K562 (cell line): ENCODE results near the gene MTF1. TPM values are rescaled to one million over a fixed set of nuclear protein-coding genes. Genes with fewer than 3 reads are reported as not detected.

ENCODE experiments used
- ARHGAP35 ChIP-seq: fragments of 450-650 bp; IDR thresholded peaks from 2 replicates; pipeline ENCODE4 v1.6.1; 2018; ENCODE audit not compliant: partially characterized antibody
- C11orf30 ChIP-seq: fragments of 450-650 bp; IDR thresholded peaks from 2 replicates; pipeline ENCODE4 v1.6.1; 2016; ENCODE audit warnings: low read depth, mild to moderate bottlenecking
- CC2D1A ChIP-seq: fragments of 450-650 bp; IDR thresholded peaks from 2 replicates; pipeline ENCODE4 v1.6.1; 2017; ENCODE audit warnings: mild to moderate bottlenecking
- GMEB1 ChIP-seq: fragments of 250-450 bp; sonication (Bioruptor Pico); IDR thresholded peaks from 2 replicates; pipeline ENCODE4 v1.4.0; 2020; ENCODE audit warnings: mild to moderate bottlenecking
- HDAC6 ChIP-seq: IDR thresholded peaks from 2 replicates; pipeline ENCODE4 v1.6.1; 2012; ENCODE audit warnings: low read depth, mild to moderate bottlenecking, control low read depth, inconsistent platforms, low read length, moderate library complexity
- JUN ChIP-seq, 2 experiments: sonication (generic) in 1 of 2; formaldehyde crosslinking in 1 of 2; IDR thresholded peaks; 2 replicates each; pipeline versions ENCODE4 v1.6.1 to v1.8.0; 2012 to 2022; ENCODE audit warnings: borderline replicate concordance in 2 of 2, mild to moderate bottlenecking in 2 of 2, improper control_type of control experiment in 1 of 2, low read depth in 1 of 2, low read length in 1 of 2, missing genetic modification reagents in 1 of 2
- KLF13 ChIP-seq: fragments of 450-650 bp; IDR thresholded peaks from 2 replicates; pipeline ENCODE4 v1.6.1; 2016; ENCODE audit warnings: missing genetic modification characterization, low read depth, mild to moderate bottlenecking, missing compliant biosample characterization, moderate library complexity, borderline replicate concordance
- RFX5 ChIP-seq: IDR thresholded peaks from 2 replicates; pipeline ENCODE4 v1.6.1; 2011; ENCODE audit warnings: low read depth, mild to moderate bottlenecking, improper control_type of control experiment, low read length
- SMAD3 ChIP-seq: fragments of 450-650 bp; formaldehyde crosslinking; conservative IDR thresholded peaks from 2 replicates; pipeline ENCODE4 v1.4.0; 2020; ENCODE audit warnings: mild to moderate bottlenecking
- SPI1 ChIP-seq: IDR thresholded peaks from 2 replicates; pipeline ENCODE4 v1.6.1; 2011; ENCODE audit warnings: low read depth, low read length, control low read depth, borderline replicate concordance
- ZNF146 ChIP-seq: IDR thresholded peaks from one replicate; pipeline ENCODE4 v1.6.1; 2018; ENCODE audit warnings: missing compliant biosample characterization; ENCODE audit not compliant: unreplicated experiment
- ZNF175 ChIP-seq: fragments of 200-800 bp; sonication (Bioruptor generic); IDR thresholded peaks from 2 replicates; pipeline ENCODE4 v1.6.1; 2016; ENCODE audit warnings: low read depth, mild to moderate bottlenecking, missing genetic modification characterization, missing compliant biosample characterization
- ZNF449 ChIP-seq: fragments of 250-450 bp; sonication (Bioruptor Pico); IDR thresholded peaks from 2 replicates; pipeline ENCODE4 v1.8.0; 2022; ENCODE audit warnings: moderate library complexity, mild to moderate bottlenecking, inconsistent platforms
- ZNF518B ChIP-seq: fragments of 250-450 bp; sonication (Bioruptor Pico); IDR thresholded peaks from 2 replicates; pipeline ENCODE4 v1.5.0; 2021; ENCODE audit warnings: mild to moderate bottlenecking, moderate library complexity
- ZNF764 ChIP-seq: fragments of 250-450 bp; sonication (Bioruptor Pico); IDR thresholded peaks from 2 replicates; pipeline ENCODE4 v1.4.0; 2020; ENCODE audit warnings: low read depth, mild to moderate bottlenecking, moderate library complexity
- polyA plus RNA-seq, 8 experiments: library from polyadenylated mRNA; depleted of rRNA in 4 of 8; stranded (reverse) in 5 of 8; unstranded in 3 of 8; fragments of >200 nt; fragmentation: Nextera tagmentation in 2 of 8; fragmentation: Illumina TruSeq in 1 of 8; extraction: Ambion mirVana in 2 of 8; extraction: Trizol in 1 of 8; gene quantifications; 2 replicates each; pipeline versions ENCODE4 v1.2.1 to v1.2.3, GENCODE V29; 2011 to 2014; ENCODE audit warnings: inconsistent platforms in 1 of 8, missing spikeins in 1 of 8
- total RNA-seq, 7 experiments: library from RNA; depleted of rRNA in 6 of 7; stranded (reverse); fragments of >200 nt in 6 of 7; fragmentation: Illumina TruSeq in 2 of 7; extraction: Trizol in 2 of 7; gene quantifications; 2 replicates each; pipeline versions ENCODE4 v1.2.1 to v1.2.3, GENCODE V29; 2011 to 2021; ENCODE audit warnings: low replicate concordance in 1 of 7
- TF ChIP-seq, protein P1 (sequence below): fragments of 250-450 bp; sonication (Bioruptor Pico); IDR thresholded peaks from 2 replicates; pipeline ENCODE4 v1.4.0; 2020

MTF1 gene
- total and polyA plus RNA-seq, 9 of the 15 experiments (the other 6 are each of a cell fraction or from before 2014, with no cell fraction given), result 1.1 to 12.2 (median 4.3) TPM

GRCh38 chr1:37859507-37860345, at the start of gene MTF1 (continued):
- TF ChIP-seq JUN (IDR thresholded peaks at IDR 0.05; ENCODE audit: borderline replicate concordance, low read depth, low read length), result no peak; the same call in 1 of the 2 replicates
- no peak for TF ChIP-seq JUN (CRISPR knock-in tag; IDR thresholded peaks at IDR 0.05; ENCODE audit: borderline replicate concordance)
- 0 out of 2 replicates have a peak, but pooled peaks have one; percentile 61 for TF ChIP-seq SMAD3 (CRISPR knock-in tag)
- no peak for TF ChIP-seq RFX5
- no peak for TF ChIP-seq ZNF175
- no peak for TF ChIP-seq HDAC6
- TF ChIP-seq GMEB1 (CRISPR knock-in tag), result no peak
- TF ChIP-seq, protein P1, sequence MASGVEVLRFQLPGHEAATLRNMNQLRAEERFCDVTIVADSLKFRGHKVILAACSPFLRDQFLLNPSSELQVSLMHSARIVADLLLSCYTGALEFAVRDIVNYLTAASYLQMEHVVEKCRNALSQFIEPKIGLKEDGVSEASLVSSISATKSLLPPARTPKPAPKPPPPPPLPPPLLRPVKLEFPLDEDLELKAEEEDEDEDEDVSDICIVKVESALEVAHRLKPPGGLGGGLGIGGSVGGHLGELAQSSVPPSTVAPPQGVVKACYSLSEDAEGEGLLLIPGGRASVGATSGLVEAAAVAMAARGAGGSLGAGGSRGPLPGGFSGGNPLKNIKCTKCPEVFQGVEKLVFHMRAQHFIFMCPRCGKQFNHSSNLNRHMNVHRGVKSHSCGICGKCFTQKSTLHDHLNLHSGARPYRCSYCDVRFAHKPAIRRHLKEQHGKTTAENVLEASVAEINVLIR (CRISPR knock-in tag), result peak; percentile 93
- TF ChIP-seq C11orf30, result peak; percentile 96
- no peak for TF ChIP-seq ARHGAP35
- no peak for TF ChIP-seq ZNF449
- TF ChIP-seq ZNF764 (CRISPR knock-in tag), result 0 out of 2 replicates have a peak, but pooled peaks have one; percentile 39
- TF ChIP-seq ZNF146, result no peak
- TF ChIP-seq KLF13 (tag), result no peak
- peak; percentile 68; the same call in 1 of the 2 replicates for TF ChIP-seq CC2D1A
- peak; percentile 96 for TF ChIP-seq SPI1
- no peak for TF ChIP-seq ZNF518B (CRISPR knock-in tag)
